A549 (cell line): ENCODE measurements around the gene ZNF341.

Source experiments
- CEBPB ChIP-seq, 2 experiments: fragments of >200 bp in 1 of 2; sonication (Bioruptor Twin) in 1 of 2; formaldehyde crosslinking in 1 of 2; IDR thresholded peaks; 2 replicates each; pipeline ENCODE4 v1.6.1; 2012 to 2016
- EP300 ChIP-seq, 2 experiments: fragments of >200 bp; sonication (Bioruptor Twin); formaldehyde crosslinking; IDR thresholded peaks; 2 replicates in 1 of 2; 3 replicates in 1 of 2; pipeline ENCODE4 v1.6.1; 2016 to 2017
- HOXB5 ChIP-seq: fragments of 250-450 bp; sonication (Bioruptor Pico); IDR thresholded peaks from 2 replicates; pipeline ENCODE4 v1.5.0; 2020; ENCODE audit warnings: mild to moderate bottlenecking, moderate library complexity
- JUNB ChIP-seq: fragments of >200 bp; sonication (Bioruptor Twin); formaldehyde crosslinking; IDR thresholded peaks from 2 replicates; pipeline ENCODE4 v1.6.1; 2016
- MAX ChIP-seq: IDR thresholded peaks from 2 replicates; pipeline ENCODE4 v1.6.1; 2012
- POLR2A ChIP-seq: IDR thresholded peaks from 2 replicates; pipeline ENCODE4 v1.6.1; 2012; ENCODE audit warnings: mild to moderate bottlenecking, low read length
- RAD21 ChIP-seq, 2 experiments: fragments of >200 bp in 1 of 2; sonication (Bioruptor Twin) in 1 of 2; formaldehyde crosslinking in 1 of 2; IDR thresholded peaks in 1 of 2; conservative IDR thresholded peaks in 1 of 2; 2 replicates in 1 of 2; 3 replicates in 1 of 2; pipeline ENCODE4 v1.6.1; 2012 to 2018; ENCODE audit warnings: inconsistent platforms in 1 of 2
- REST ChIP-seq: fragments of 200-600 bp; sonication (generic); IDR thresholded peaks from 2 replicates; pipeline ENCODE4 v1.6.1; 2016; ENCODE audit warnings: antibody characterized with exemption, mild to moderate bottlenecking, moderate library complexity
- ZC3H11A ChIP-seq: fragments of 450-650 bp; IDR thresholded peaks from 2 replicates; pipeline ENCODE4 v1.6.1; 2014; ENCODE audit warnings: antibody characterized with exemption, mild to moderate bottlenecking
- ZNF302 ChIP-seq: fragments of 250-450 bp; sonication (Bioruptor Pico); IDR thresholded peaks from 2 replicates; pipeline ENCODE4 v1.9.0; 2021; ENCODE audit warnings: inconsistent platforms, mild to moderate bottlenecking, moderate library complexity
- TF ChIP-seq, protein P1 (sequence below): fragments of >200 bp; sonication (Bioruptor Twin); formaldehyde crosslinking; IDR thresholded peaks from 3 replicates; pipeline ENCODE4 v1.5.1; 2016
- TF ChIP-seq, protein P2 (sequence below): fragments of 450-650 bp; IDR thresholded peaks from 2 replicates; pipeline ENCODE4 v1.6.1; 2014; ENCODE audit warnings: antibody characterized with exemption
- TF ChIP-seq, protein P3 (sequence below): fragments of 250-450 bp; sonication (Bioruptor Pico); IDR thresholded peaks from 2 replicates; pipeline ENCODE4 v1.5.0; 2021; ENCODE audit warnings: mild to moderate bottlenecking, moderate library complexity, borderline replicate concordance

- TF ChIP-seq RAD21 (conservative IDR thresholded peaks at IDR 0.05 in 1 of 2, IDR thresholded peaks at IDR 0.05 in 1 of 2) = 0 out of 5 replicates have a peak, but pooled peaks of 1 of the 2 experiments have one; percentile 25
- TF ChIP-seq ZC3H11A = no peak
- TF ChIP-seq, protein P1, sequence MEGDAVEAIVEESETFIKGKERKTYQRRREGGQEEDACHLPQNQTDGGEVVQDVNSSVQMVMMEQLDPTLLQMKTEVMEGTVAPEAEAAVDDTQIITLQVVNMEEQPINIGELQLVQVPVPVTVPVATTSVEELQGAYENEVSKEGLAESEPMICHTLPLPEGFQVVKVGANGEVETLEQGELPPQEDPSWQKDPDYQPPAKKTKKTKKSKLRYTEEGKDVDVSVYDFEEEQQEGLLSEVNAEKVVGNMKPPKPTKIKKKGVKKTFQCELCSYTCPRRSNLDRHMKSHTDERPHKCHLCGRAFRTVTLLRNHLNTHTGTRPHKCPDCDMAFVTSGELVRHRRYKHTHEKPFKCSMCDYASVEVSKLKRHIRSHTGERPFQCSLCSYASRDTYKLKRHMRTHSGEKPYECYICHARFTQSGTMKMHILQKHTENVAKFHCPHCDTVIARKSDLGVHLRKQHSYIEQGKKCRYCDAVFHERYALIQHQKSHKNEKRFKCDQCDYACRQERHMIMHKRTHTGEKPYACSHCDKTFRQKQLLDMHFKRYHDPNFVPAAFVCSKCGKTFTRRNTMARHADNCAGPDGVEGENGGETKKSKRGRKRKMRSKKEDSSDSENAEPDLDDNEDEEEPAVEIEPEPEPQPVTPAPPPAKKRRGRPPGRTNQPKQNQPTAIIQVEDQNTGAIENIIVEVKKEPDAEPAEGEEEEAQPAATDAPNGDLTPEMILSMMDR = peak; percentile 18; the same call in 1 of the 3 replicates
- TF ChIP-seq, protein P2, sequence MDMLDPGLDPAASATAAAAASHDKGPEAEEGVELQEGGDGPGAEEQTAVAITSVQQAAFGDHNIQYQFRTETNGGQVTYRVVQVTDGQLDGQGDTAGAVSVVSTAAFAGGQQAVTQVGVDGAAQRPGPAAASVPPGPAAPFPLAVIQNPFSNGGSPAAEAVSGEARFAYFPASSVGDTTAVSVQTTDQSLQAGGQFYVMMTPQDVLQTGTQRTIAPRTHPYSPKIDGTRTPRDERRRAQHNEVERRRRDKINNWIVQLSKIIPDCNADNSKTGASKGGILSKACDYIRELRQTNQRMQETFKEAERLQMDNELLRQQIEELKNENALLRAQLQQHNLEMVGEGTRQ = no peak
- TF ChIP-seq EP300 (IDR thresholded peaks at IDR 0.05) = no peak
- no peak for TF ChIP-seq POLR2A
- TF ChIP-seq HOXB5 (CRISPR knock-in tag) = no peak
- TF ChIP-seq, protein P3, sequence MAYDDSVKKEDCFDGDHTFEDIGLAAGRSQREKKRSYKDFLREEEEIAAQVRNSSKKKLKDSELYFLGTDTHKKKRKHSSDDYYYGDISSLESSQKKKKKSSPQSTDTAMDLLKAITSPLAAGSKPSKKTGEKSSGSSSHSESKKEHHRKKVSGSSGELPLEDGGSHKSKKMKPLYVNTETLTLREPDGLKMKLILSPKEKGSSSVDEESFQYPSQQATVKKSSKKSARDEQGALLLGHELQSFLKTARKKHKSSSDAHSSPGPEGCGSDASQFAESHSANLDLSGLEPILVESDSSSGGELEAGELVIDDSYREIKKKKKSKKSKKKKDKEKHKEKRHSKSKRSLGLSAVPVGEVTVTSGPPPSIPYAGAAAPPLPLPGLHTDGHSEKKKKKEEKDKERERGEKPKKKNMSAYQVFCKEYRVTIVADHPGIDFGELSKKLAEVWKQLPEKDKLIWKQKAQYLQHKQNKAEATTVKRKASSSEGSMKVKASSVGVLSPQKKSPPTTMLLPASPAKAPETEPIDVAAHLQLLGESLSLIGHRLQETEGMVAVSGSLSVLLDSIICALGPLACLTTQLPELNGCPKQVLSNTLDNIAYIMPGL = no peak
- no peak for TF ChIP-seq MAX
- TF ChIP-seq REST = no peak
- TF ChIP-seq CEBPB (IDR thresholded peaks at IDR 0.05) = no peak
- no peak for TF ChIP-seq JUNB
- TF ChIP-seq ZNF302 = no peak
These were observed 106.5 kb downstream of the ZNF341 start for GRCh38 chr20:33838035-33838864.
